GM06990 (cell line): ENCODE results near the gene DHRS7B.
"Not testable (repeated sequence)": the region's sequence is repeated elsewhere in the genome, so short reads cannot be mapped to it uniquely, and the experiment has no call there.

Experiments used
- DNase-seq: peaks from one replicate; pipeline ENCODE4 v3.0.0-alpha.2; 2011; ENCODE audit not compliant: insufficient read length; ENCODE audit errors: extremely low read depth
- H3K27me3 ChIP-seq: replicated peaks from 2 replicates; pipeline ENCODE4 v1.6.0; 2011; ENCODE audit warnings: low read length; ENCODE audit not compliant: control insufficient read depth, insufficient read depth
- H3K36me3 ChIP-seq: 2 replicates; pipeline ENCODE4 v1.5.1; 2011; ENCODE audit warnings: low read length; ENCODE audit not compliant: control insufficient read depth, insufficient read depth
- H3K4me3 ChIP-seq: replicated peaks from 2 replicates; pipeline ENCODE4 v1.5.1; 2011; ENCODE audit warnings: low read depth, mild to moderate bottlenecking, control low read depth, low read length
- TF ChIP-seq, protein P1 (sequence below): IDR thresholded peaks from 2 replicates; pipeline ENCODE4 v1.5.1; 2011; ENCODE audit warnings: low read length, control low read depth, mild to moderate bottlenecking, inconsistent platforms; ENCODE audit not compliant: insufficient read depth, poor library complexity, severe bottlenecking

The DHRS7B gene

DNA sequence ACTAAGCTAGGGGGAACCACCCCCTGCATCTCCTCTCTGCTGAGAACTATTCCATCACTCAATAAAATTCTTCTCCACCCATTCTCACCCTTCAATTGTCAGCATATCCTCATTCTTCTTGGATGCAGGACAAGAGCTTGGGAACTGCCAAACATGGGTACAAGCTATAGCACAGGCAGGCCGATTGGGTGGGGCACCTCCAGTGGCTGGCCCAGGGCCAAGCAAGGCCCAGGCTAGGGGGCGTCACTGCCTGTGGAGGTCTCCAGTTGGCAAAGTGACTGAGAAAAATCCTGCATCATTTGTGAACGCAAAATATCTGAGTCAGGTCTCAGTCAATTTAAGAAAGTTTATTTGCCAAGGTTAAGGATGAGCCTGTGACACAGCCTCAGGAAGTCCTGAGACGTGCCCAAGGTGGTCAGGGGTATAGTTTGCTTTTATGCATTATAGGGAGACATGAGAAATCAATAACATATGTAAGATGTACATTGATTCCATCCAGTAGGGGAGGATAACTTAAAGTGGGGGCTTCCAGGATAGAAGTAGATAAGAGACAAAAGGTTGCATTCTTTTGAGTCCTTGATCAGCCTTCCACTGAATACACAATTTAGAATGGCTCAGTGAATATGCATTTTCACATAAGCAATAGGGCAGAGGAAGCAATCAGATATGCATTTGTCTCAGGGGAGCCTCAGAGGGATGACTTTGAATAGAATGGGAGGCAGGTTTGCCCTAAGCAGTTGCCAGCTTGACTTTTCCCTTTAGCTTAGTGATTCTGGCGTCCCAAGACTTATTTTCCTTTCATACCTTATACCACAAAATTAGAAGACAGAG lies 21.5 kb upstream of the DHRS7B start:
- no peak for DNase-seq
- TF ChIP-seq, protein P1, sequence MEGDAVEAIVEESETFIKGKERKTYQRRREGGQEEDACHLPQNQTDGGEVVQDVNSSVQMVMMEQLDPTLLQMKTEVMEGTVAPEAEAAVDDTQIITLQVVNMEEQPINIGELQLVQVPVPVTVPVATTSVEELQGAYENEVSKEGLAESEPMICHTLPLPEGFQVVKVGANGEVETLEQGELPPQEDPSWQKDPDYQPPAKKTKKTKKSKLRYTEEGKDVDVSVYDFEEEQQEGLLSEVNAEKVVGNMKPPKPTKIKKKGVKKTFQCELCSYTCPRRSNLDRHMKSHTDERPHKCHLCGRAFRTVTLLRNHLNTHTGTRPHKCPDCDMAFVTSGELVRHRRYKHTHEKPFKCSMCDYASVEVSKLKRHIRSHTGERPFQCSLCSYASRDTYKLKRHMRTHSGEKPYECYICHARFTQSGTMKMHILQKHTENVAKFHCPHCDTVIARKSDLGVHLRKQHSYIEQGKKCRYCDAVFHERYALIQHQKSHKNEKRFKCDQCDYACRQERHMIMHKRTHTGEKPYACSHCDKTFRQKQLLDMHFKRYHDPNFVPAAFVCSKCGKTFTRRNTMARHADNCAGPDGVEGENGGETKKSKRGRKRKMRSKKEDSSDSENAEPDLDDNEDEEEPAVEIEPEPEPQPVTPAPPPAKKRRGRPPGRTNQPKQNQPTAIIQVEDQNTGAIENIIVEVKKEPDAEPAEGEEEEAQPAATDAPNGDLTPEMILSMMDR: no peak
- Histone ChIP-seq H3K4me3 (no peak overlapping the region), H3K27me3 (no peaks in the 10 kb centered on the region), H3K36me3 (no peaks in the 10 kb centered on the region)

DNA sequence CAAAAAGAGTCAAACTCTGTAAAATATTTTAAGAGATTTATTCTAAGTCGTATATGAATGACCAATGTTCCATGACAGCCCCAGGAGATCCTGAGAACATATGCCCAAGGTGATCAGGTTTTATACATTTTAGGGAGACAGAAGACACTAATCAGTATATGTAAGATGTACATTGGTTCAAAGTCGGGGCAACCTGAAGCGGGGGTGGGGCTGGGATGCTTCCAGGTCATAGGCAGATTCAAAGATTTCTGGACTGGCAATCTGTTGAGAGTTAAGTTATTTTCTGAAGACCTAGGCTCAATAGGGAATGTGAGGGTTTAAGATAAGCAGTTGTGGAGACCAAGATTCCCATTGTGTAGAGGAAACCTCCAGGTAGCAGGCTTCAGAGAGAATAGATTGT lies 20.4 kb upstream of the DHRS7B start:
- no peak for DNase-seq
- no peaks in the 10 kb centered on the region for H3K36me3 ChIP-seq
- TF ChIP-seq, protein P1: no peak
- no peak overlapping the region for H3K4me3 ChIP-seq
- no peaks in the 10 kb centered on the region for H3K27me3 ChIP-seq

DNA sequence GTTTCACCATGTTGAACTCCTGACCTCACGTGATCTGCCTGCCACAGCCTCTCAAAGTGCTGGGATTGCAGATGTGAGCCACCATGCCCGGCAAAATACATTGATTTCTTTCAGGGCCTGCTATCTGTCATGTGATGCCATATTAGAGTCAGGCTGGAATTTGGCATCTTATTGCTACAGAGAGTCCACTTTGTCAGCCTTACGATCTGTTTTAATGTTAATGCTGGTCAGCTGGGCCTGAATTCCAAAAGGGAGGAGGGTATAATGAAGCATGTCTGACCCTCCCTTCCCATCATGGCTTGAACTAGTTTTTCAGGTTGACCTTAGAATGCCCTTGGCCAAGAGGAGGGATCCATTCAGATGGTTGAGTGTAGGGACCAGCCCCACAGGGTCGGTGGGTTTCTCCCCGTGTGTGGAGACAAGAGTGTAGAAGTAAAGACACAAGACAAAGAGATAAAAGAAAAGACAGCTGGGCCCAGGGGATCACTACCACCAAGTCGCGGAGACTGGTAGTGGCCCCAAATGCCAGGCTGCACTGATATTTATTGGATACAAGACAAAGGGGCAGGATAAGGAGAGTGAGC lies 19.6 kb upstream of the DHRS7B start:
- H3K4me3 ChIP-seq, DNase-seq, H3K36me3 ChIP-seq, H3K27me3 ChIP-seq: not testable (repeated sequence)

GRCh38 chr17:21108651-21109050 lies 18.1 kb upstream of the DHRS7B start:
- no peaks in the 10 kb centered on the region for H3K27me3 ChIP-seq
- TF ChIP-seq, protein P1: no peak
- DNase-seq: no peak
- no peaks in the 10 kb centered on the region for H3K36me3 ChIP-seq
- no peak overlapping the region for H3K4me3 ChIP-seq

DNA sequence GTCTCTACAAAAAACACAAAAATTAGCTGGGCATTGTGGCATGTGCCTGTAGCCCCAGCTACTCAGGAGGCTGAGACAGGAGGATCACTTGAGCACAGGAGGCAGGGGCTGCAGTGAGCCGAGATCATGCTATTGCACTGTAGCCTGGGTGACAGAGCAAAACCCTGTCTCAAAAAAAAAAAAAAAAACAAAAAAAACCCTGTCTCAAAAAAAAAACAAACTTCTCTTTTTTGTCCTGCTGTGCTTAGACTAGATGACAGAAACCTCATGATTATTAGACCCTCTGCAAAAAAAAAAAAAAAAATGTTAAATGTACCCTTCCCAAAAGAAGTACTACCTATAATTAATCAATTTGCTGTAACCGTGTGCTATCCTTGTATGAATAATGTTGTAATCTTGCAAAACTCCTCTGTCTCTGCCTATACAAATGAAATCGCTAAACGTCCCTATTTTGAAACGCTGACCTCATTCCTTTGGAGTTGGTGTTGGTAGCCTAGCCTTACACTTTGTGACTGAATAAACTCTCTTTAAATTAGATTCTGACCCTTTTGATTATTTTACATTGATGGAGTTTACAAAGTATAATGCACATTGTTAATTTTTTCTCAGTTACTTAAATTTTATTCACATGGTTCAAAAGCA lies 13.6 kb upstream of the DHRS7B start:
- Histone ChIP-seq H3K27me3 (no peaks in the 10 kb centered on the region), H3K36me3 (no peaks in the 10 kb centered on the region), H3K4me3 (no peak overlapping the region)
- TF ChIP-seq, protein P1: no peak
- DNase-seq: no peak

GRCh38 chr17:21113716-21114115 lies 13.0 kb upstream of the DHRS7B start:
- no peak for DNase-seq
- no peaks in the 10 kb centered on the region for H3K27me3 ChIP-seq
- H3K36me3 ChIP-seq: no peaks in the 10 kb centered on the region
- TF ChIP-seq, protein P1: no peak
- H3K4me3 ChIP-seq: no peak overlapping the region

DNA sequence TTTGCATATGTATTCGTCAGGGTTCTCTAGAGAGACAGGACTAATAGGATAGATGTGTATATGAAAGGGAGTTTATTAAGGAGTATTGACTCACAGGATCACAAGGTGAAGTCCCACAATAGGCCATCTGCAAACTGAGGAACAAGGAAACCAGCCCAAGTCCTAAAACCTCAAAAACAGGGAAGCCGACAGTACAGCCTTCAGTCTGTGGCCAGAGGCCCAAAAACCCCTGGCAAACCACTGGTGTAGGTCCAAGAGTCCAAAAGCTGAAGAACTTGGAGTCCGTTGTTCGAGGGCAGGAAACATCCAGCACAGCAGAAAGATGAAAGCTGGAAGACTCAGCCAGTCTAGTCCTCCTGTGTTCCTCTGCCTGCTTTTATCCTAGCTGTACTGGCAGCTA lies 12.0 kb upstream of the DHRS7B start:
- not testable (repeated sequence) for DNase-seq, H3K36me3 ChIP-seq, H3K27me3 ChIP-seq, H3K4me3 ChIP-seq
